Panc1 (cell line): ENCODE measurements around the gene COX17. TPM values are rescaled to one million over a fixed set of nuclear protein-coding genes. Genes with fewer than 3 reads are reported as not detected.

Experiments used
- ATAC-seq: fragments of 200-7000 bp; cut with Tn5 transposase; 2 replicates; pipeline ENCODE4 v1.9.1; 2020; ENCODE audit warnings: mild to moderate bottlenecking, moderate library complexity
- BruUV-seq: library from RNA; stranded (reverse); fragments of 400-500 nt; replicated peaks from 2 replicates; lab custom pipeline; 2021; lab: Mats Ljungman, UMichigan
- CTCF ChIA-PET: fragments of 300-600 bp; sonication (Branson Sonifier 250); formaldehyde crosslinking; loops from one replicate; lab custom pipeline; 2022; ENCODE audit warnings: antibody characterized with exemption; lab: Charles Lee
- POLR2A ChIA-PET: fragments of 300-600 bp; sonication (Branson Sonifier 250); formaldehyde crosslinking; loops from one replicate; lab custom pipeline; 2022; ENCODE audit warnings: antibody characterized with exemption; lab: Charles Lee
- DNase-seq: peaks from one replicate; pipeline ENCODE4 v3.0.0-alpha.2; 2010; ENCODE audit warnings: low read depth, low spot score
- H3K27ac ChIP-seq: 2 replicates; pipeline ENCODE4 v1.5.1; 2011; ENCODE audit warnings: mild to moderate bottlenecking, low read length, inconsistent platforms
- H3K27me3 ChIP-seq: fragments of 200-500 bp; sonication (Bioruptor generic); 2 replicates; pipeline ENCODE4 v1.6.0; 2014; ENCODE audit warnings: low read length, inconsistent platforms; ENCODE audit not compliant: control insufficient read depth, insufficient read depth
- H3K36me3 ChIP-seq: fragments of 200-500 bp; sonication (Bioruptor generic); 2 replicates; pipeline ENCODE4 v1.5.1; 2014; ENCODE audit warnings: inconsistent platforms, mild to moderate bottlenecking, low read length, moderate library complexity; ENCODE audit not compliant: control insufficient read depth, insufficient read depth
- H3K4me1 ChIP-seq: 2 replicates; pipeline ENCODE4 v1.5.1; 2011; ENCODE audit warnings: inconsistent platforms, mild to moderate bottlenecking, low read length, moderate library complexity; ENCODE audit not compliant: control insufficient read depth, insufficient read depth
- H3K4me3 ChIP-seq, 2 experiments: 2 replicates each; pipeline ENCODE4 v1.5.1; 2011 to 2012; ENCODE audit warnings: low read depth in 2 of 2, low read length in 2 of 2, mild to moderate bottlenecking in 2 of 2, inconsistent platforms in 1 of 2, moderate library complexity in 1 of 2
- H3K9me3 ChIP-seq: fragments of 200-500 bp; sonication (Bioruptor generic); 2 replicates; pipeline ENCODE4 v1.5.1; 2014; ENCODE audit warnings: low read depth, mild to moderate bottlenecking, inconsistent platforms, low read length, moderate library complexity; ENCODE audit not compliant: control insufficient read depth, insufficient read depth
- POLR2AphosphoS5 ChIP-seq: IDR thresholded peaks from 2 replicates; pipeline ENCODE4 v1.6.1; 2012; ENCODE audit warnings: mild to moderate bottlenecking, low read depth, low read length, moderate library complexity
- REST ChIP-seq, 2 experiments: IDR thresholded peaks; 2 replicates each; pipeline ENCODE4 v1.6.1; 2011 to 2012; ENCODE audit warnings: low read depth in 2 of 2, control low read depth in 1 of 2, low read length in 1 of 2, mild to moderate bottlenecking in 1 of 2, moderate library complexity in 1 of 2; ENCODE audit not compliant: insufficient read depth in 1 of 2
- SIN3A ChIP-seq: IDR thresholded peaks from 2 replicates; pipeline ENCODE4 v1.6.1; 2012; ENCODE audit warnings: low read depth, mild to moderate bottlenecking, low read length, moderate library complexity, borderline replicate concordance; ENCODE audit not compliant: insufficient read depth
- TCF7L2 ChIP-seq: IDR thresholded peaks from 2 replicates; pipeline ENCODE4 v1.6.1; 2011; ENCODE audit warnings: mild to moderate bottlenecking, low read depth, low read length, inconsistent platforms
- in situ Hi-C: cut with HindIII; loops from 2 replicates; pipeline ENCODE4 v1.10.0; 2016; ENCODE audit warnings: low sequenced_read_pairs, low pct_unique_long_range_greater_than_20kb
- intact Hi-C: fragments of 100-400 bp; cut with micrococcal nuclease; formaldehyde crosslinking; loops from one replicate; pipeline ENCODE4 v1.10.0; 2022; ENCODE audit not compliant: unreplicated experiment
- total RNA-seq: library from RNA; stranded (reverse); gene quantifications from one replicate; pipeline ENCODE4 v1.2.1, GENCODE V29; 2021; ENCODE audit not compliant: unreplicated experiment
- TF ChIP-seq, protein P1 (sequence below): fragments of 450-650 bp; IDR thresholded peaks from 2 replicates; pipeline ENCODE4 v1.5.1; 2017; ENCODE audit warnings: mild to moderate bottlenecking

The COX17 gene
- total RNA-seq, 1 experiment from 2014 or later: 81.6 TPM

- ATAC-seq: no peak
- Histone ChIP-seq H3K27me3 (0 out of 2 replicates have a peak, but pooled peaks cover 3% of the 10 kb centered on the region), H3K9me3 (no peaks in the 10 kb centered on the region), H3K4me1 (peaks cover 5% of the 10 kb centered on the region; the same call in 1 of the 2 replicates), H3K36me3 (no peaks in the 10 kb centered on the region), H3K27ac (no peak overlapping the region), H3K4me3 (no peak overlapping the region)
- no TSS peak for BruUV-seq
- no peak for TF ChIP-seq TCF7L2
- TF ChIP-seq POLR2AphosphoS5: no peak
- TF ChIP-seq, protein P1, sequence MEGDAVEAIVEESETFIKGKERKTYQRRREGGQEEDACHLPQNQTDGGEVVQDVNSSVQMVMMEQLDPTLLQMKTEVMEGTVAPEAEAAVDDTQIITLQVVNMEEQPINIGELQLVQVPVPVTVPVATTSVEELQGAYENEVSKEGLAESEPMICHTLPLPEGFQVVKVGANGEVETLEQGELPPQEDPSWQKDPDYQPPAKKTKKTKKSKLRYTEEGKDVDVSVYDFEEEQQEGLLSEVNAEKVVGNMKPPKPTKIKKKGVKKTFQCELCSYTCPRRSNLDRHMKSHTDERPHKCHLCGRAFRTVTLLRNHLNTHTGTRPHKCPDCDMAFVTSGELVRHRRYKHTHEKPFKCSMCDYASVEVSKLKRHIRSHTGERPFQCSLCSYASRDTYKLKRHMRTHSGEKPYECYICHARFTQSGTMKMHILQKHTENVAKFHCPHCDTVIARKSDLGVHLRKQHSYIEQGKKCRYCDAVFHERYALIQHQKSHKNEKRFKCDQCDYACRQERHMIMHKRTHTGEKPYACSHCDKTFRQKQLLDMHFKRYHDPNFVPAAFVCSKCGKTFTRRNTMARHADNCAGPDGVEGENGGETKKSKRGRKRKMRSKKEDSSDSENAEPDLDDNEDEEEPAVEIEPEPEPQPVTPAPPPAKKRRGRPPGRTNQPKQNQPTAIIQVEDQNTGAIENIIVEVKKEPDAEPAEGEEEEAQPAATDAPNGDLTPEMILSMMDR: no peak
- no peak for TF ChIP-seq REST (IDR thresholded peaks at IDR 0.05; ENCODE audit: insufficient read depth in 1 of 2, low read depth in 2 of 2, low read length in 1 of 2)
- no peak for TF ChIP-seq SIN3A
- no peak for DNase-seq
- CTCF ChIA-PET: no interaction called here
- in situ Hi-C loops (no loop called here), intact Hi-C loops (no loop called here)
- POLR2A ChIA-PET: no interaction called here
Observed at GRCh38 chr3:119700269-119700919, 23.2 kb upstream of the COX17 start.

GRCh38 chr3:119697394-119697793, 20.2 kb upstream of the COX17 start:
- TF ChIP-seq, protein P1: no peak
- TF ChIP-seq REST (IDR thresholded peaks at IDR 0.05; ENCODE audit: insufficient read depth in 1 of 2, low read depth in 2 of 2, low read length in 1 of 2) (no peak), SIN3A (no peak), TCF7L2 (no peak), POLR2AphosphoS5 (no peak)
- intact Hi-C loops: no loop called here
- Histone ChIP-seq H3K9me3 (no peaks in the 10 kb centered on the region), H3K4me1 (peaks cover 3% of the 10 kb centered on the region; the same call in 1 of the 2 replicates), H3K27ac (no peak overlapping the region), H3K36me3 (no peaks in the 10 kb centered on the region), H3K4me3 (no peak overlapping the region), H3K27me3 (no peaks in the 10 kb centered on the region; the same call in 1 of the 2 replicates)
- CTCF ChIA-PET: no interaction called here
- POLR2A ChIA-PET: no interaction called here
- no TSS peak for BruUV-seq
- DNase-seq (no peak), ATAC-seq (no peak)
- in situ Hi-C loops: no loop called here
